ENCODE measurements around the gene SV2A. TPM values are rescaled to one million over a fixed set of nuclear protein-coding genes. Genes with fewer than 3 reads are reported as not detected.

SV2A gene
- total and polyA plus RNA-seq, 8 donors: 0.46 to 4.6 (median 1.4) TPM; not detected in 1

DNA sequence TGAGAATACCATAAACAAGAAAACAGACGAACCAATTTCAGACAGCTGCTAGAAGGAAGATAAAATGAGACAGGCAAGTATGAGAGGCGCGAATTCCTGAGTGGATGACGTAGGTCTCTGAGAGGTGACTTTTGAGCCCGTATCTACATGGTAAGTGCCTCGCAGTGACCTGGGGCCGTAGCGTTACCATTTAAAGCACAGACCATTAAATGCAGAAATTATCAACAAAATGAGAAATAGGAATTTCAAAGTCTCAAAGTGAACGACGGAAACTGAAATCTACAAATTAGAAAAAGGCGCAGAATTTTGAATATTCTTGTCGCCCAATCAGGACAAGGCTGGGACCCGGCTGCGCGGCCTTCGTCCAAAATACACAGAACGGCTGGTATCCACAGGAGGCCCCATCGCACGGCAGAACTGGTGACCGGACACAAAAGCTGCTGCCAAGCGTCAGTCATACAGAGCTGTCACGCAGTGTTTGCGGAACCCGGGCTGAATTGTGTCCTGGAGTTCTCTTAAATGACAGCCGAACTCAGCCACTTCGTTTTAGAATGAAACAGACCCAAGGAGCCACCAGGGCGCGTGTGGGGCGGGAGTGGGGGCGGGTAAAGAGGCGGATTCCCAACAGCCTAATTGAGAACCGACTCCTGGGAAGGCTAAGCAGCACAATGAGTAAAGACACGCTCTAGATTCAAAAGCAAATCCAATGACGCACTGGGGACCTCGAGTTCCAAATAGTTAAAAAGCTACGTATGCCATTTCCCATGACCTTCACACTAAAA, 32.1 kb downstream of the SV2A start:
- H3K9me3 ChIP-seq: no peaks in the 10 kb centered on the region
- H3K27ac ChIP-seq: peak overlapping the region; percentile 93 to 100 (median 100)
- H3K4me1 ChIP-seq: peaks cover 18 to 34% (median 25%) of the 10 kb centered on the region in 4 donors
- H3K27me3 ChIP-seq: no peaks in the 10 kb centered on the region
- peak in 2 of 4 donors; percentile 39 to 82 for TF ChIP-seq POLR2A (IDR thresholded peaks at IDR 0.05)
- no peak for TF ChIP-seq EP300 (IDR thresholded peaks at IDR 0.05)
- peak; percentile 74 to 94 (median 90) for TF ChIP-seq POLR2AphosphoS5 (IDR thresholded peaks at IDR 0.05)
- intact Hi-C loops (cut with DNase I; ENCODE audit: low total_unique reads): no loop called here
- peak; percentile 93 to 94 for DNase-seq
- peak overlapping the region; percentile 48 to 74 (median 58) for H3K4me3 ChIP-seq
- no peaks in the 10 kb centered on the region for H3K36me3 ChIP-seq
- WGBS, 5 donors: 0 to 1% (median 1%) methylated on average over 36 of the region's 36 CpGs

DNA sequence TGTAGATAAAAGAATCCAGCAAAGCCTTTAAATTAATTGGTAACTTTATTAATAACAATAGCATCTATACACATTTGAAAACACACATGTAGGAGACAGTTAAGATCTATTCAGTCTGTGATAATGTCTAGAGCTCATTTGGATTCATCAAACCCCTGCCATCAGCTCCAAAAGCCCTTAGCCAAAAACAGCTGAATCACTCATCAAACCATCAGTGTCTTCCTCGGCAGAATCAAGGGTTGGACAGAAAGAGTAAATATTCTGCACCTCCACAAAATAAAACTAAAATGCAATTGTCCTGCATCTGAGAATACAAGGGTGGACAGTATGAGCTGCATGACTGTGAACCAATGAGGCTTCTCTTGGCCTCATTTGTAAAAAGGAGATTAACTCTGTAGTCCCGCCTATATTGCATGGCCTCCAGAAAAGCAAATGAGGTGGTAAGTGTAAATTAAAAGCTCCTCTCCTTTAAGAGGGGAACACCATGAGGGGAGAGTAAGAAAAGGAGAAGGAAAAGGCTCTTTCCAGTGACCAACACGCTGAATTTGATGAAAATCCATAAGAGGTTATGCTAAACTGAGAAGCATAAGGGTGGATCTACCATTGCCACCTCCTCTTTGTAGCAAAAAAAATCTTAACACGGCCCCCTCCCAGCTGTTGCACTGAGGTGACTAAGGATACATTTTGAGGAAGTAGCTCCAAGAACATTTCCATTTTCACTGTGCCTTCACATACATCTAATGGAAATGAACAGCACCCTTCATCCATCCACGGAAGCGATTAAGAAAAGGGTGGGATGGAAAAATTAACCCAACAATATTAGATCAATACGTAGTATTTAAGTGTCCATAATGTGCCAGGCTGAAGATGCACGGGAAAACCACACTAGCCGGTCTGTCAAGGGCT, 33.0 kb downstream of the SV2A start:
- Histone ChIP-seq H3K9me3 (no peaks in the 10 kb centered on the region), H3K27ac (peak overlapping the region; percentile 93 to 100 (median 100)), H3K4me1 (peaks cover 18 to 34% (median 25%) of the 10 kb centered on the region in 4 donors), H3K27me3 (no peaks in the 10 kb centered on the region), H3K36me3 (no peaks in the 10 kb centered on the region), H3K4me3 (peak overlapping the region; percentile 48 to 74 (median 58))
- no peak for TF ChIP-seq EP300 (IDR thresholded peaks at IDR 0.05)
- TF ChIP-seq POLR2AphosphoS5 (IDR thresholded peaks at IDR 0.05): peak in 1 of 3 donors; percentile 2
- TF ChIP-seq POLR2A (IDR thresholded peaks at IDR 0.05): peak in 1 of 4 donors; percentile 18
- TF ChIP-seq, protein P1, sequence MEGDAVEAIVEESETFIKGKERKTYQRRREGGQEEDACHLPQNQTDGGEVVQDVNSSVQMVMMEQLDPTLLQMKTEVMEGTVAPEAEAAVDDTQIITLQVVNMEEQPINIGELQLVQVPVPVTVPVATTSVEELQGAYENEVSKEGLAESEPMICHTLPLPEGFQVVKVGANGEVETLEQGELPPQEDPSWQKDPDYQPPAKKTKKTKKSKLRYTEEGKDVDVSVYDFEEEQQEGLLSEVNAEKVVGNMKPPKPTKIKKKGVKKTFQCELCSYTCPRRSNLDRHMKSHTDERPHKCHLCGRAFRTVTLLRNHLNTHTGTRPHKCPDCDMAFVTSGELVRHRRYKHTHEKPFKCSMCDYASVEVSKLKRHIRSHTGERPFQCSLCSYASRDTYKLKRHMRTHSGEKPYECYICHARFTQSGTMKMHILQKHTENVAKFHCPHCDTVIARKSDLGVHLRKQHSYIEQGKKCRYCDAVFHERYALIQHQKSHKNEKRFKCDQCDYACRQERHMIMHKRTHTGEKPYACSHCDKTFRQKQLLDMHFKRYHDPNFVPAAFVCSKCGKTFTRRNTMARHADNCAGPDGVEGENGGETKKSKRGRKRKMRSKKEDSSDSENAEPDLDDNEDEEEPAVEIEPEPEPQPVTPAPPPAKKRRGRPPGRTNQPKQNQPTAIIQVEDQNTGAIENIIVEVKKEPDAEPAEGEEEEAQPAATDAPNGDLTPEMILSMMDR (IDR thresholded peaks at IDR 0.05): no peak
- 5 to 10% (median 8%) methylated on average over 9 of the region's 9 CpGs for WGBS, 5 donors
- intact Hi-C loops (cut with DNase I; ENCODE audit: low total_unique reads): no loop called here
- DNase-seq: peak in 1 of 2 donors; percentile 72

- Histone ChIP-seq H3K9me3 (no peaks in the 10 kb centered on the region), H3K27me3 (no peaks in the 10 kb centered on the region), H3K4me1 (peaks cover 17 to 29% (median 19%) of the 10 kb centered on the region in 4 donors), H3K36me3 (no peaks in the 10 kb centered on the region), H3K4me3 (no peak overlapping the region), H3K27ac (peak overlapping the region in 1 of 5 donors; percentile 100)
- peak in 1 of 2 donors; percentile 35 for DNase-seq
- TF ChIP-seq POLR2A (IDR thresholded peaks at IDR 0.05) (peak in 1 of 4 donors; percentile 7), POLR2AphosphoS5 (IDR thresholded peaks at IDR 0.05) (peak in 2 of 3 donors; percentile 4 to 31), EP300 (IDR thresholded peaks at IDR 0.05) (no peak)
- TF ChIP-seq, protein P1 (IDR thresholded peaks at IDR 0.05): no peak
- intact Hi-C loops (cut with DNase I; ENCODE audit: low total_unique reads): no loop called here
- 71 to 83% (median 80%) methylated on average over 3 of the region's 3 CpGs for WGBS, 5 donors
Observed at GRCh38 chr1:149883598-149884247, 33.9 kb downstream of the SV2A start.

DNA sequence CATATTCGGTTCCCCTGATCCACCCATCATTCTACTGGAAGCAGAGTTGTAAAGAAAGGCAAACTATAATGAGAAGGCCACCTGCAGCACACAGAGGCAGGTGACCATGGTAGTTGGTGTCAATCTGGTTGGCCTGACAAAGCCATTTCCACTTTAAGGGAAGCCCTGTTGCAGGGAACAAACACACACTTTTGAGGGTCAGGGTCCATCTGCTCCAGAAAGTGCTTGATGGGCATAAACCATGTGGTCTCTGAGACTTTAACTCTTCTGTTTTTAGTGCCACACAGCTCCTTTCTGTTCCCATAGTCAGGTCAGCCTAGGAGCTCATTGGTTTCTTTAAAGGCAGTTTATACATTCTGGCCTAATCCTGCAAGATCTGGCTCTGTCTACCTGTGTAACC, 35.8 kb downstream of the SV2A start:
- H3K27ac ChIP-seq: no peak overlapping the region
- TF ChIP-seq, protein P1 (IDR thresholded peaks at IDR 0.05): no peak
- TF ChIP-seq EP300 (IDR thresholded peaks at IDR 0.05) (no peak), POLR2A (IDR thresholded peaks at IDR 0.05) (no peak), POLR2AphosphoS5 (IDR thresholded peaks at IDR 0.05) (no peak)
- peaks cover 15 to 24% (median 18%) of the 10 kb centered on the region in 4 donors for H3K4me1 ChIP-seq
- peak in 1 of 2 donors; percentile 33 for DNase-seq
- no peaks in the 10 kb centered on the region for H3K27me3 ChIP-seq
- H3K9me3 ChIP-seq: no peaks in the 10 kb centered on the region
- no peak overlapping the region for H3K4me3 ChIP-seq
- intact Hi-C loops (cut with DNase I; ENCODE audit: low total_unique reads): no loop called here
- no peaks in the 10 kb centered on the region for H3K36me3 ChIP-seq
- 76 to 96% (median 93%) methylated on average over 1 of the region's 1 CpG for WGBS, 5 donors
